ENCODE data around the gene NFATC2.
"Not testable (repeated sequence)": the region's sequence is repeated elsewhere in the genome, so short reads cannot be mapped to it uniquely, and the experiment has no call there.

The NFATC2 gene

GRCh38 chr20:51566594-51566993 lies 24.1 kb upstream of the NFATC2 start:
- DNase-seq: no peak

- no peak for DNase-seq
These were observed 23.0 kb upstream of the NFATC2 start for GRCh38 chr20:51565298-51566144.

DNA sequence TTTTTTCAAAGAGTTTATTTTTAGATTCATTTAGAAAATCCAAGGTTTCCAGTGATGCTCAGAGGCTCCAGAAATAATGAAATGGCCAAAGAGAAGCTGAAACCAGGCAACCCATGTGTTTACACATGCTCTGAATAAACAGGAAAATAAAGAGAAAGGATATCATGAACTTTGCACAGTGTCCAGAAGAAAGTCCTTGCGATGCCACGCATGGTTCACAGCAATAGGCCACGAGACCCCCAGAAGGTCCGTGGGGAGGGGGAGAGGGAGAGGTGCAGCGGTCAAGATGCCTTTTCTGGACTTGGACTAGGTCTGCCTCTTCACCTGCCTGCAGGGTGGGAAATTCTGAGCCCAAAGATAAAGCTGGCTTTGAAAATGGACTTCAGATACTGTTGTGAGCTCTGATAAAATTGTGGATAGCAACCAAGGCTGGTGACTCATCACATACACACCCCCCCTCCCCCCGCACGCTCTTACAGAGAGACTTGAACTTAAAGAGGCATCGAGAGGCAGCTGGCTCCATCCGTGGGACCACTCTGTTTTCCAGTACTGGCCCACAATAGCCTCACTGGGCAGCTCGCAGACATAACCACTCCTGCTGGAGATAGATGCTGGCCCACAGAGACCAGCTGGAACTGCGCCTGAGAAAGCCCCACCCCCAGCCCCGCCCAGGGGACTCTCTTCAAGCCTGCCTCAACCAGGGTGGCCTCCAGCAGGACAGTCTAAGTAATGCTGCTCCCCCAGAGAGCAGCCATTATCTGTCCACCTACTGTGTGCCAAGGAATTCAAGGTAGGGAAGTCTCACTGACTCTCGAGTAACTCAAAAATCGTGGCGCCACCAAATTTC lies 21.2 kb upstream of the NFATC2 start:
- DNase-seq: peak in 1 of 2 experiments; percentile 26

- DNase-seq: no peak
These were observed 20.6 kb upstream of the NFATC2 start for GRCh38 chr20:51563174-51563485.

DNA sequence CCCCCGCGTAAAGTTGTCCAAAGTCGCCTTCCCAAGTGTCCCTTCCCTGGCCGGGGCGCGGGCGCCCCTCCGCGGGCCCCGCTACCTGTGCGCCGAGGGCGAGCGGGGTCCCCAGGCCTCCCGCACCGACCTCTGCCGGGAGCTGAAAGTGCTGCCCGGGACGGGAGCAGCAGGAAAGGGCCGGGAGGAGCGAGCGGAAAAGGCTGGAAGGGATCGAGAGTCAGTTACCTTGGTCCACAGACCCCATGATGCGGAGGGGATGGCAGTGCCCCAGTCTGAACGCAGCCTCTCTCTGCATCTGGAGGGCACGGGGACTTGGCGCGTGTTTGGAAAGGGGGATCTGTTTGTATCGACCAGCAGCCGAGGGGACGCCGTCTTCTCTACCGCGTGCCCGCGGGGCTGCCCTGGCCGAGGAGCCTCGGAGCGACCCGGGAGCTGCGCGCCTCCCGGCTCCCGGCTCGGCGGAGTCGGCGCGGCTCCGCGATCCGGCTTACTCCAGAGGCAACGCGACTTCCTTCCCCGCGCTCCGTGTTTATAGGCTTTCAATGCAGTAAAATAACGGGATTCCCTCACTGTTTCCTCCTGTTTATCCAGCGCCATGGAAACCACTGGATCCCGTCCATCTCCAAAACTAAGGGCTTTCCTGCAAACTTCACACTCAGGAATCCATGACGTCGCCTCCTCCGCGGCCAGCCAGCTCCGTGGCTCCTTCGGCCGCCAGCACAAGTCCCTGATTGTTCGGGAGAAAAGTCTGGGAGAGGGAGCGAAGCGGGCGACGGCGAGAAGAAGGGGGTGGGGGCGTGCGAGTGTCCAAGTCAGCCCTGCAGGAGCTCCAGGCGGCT lies 20.0 kb upstream of the NFATC2 start:
- peak in 1 of 2 experiments; percentile 25 for DNase-seq

- no peak for DNase-seq
These were observed 19.5 kb upstream of the NFATC2 start for GRCh38 chr20:51562027-51562331.

- no peak for DNase-seq
These were observed 18.2 kb upstream of the NFATC2 start for GRCh38 chr20:51560550-51561307.

- no peak for DNase-seq
These were observed 17.5 kb upstream of the NFATC2 start for GRCh38 chr20:51560042-51560441.

DNA sequence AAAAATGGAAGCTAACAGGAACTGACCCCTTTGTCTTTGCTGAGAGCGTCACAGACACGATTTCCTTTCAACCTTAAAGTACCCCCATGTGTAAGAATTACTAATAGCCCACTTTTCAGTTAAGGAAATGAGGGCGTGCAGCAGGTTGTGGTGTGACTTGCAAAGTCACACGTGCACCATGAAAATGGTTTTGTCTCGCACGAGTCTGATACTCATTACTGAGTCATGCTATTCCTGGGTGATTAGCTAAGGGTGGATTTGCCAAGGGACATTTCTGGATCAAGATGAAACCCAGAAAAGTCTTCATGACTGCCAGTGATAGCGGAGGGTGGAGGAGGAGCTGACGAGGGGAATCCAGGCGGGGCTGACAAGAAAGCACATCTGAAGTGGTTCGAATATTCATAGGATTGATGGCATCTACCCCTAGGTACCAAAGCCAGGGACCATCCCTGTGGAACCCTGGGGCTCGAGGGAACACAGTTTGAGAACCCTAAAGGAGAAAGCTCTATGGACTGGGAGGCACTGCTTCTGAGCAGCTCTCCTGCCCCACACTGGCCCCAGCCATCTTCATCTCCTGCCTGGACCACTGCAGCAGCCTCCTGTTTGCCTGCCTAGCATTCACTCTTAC lies 12.1 kb upstream of the NFATC2 start:
- DNase-seq: no peak

GRCh38 chr20:51553897-51554486 lies 11.5 kb upstream of the NFATC2 start:
- no peak for DNase-seq

DNA sequence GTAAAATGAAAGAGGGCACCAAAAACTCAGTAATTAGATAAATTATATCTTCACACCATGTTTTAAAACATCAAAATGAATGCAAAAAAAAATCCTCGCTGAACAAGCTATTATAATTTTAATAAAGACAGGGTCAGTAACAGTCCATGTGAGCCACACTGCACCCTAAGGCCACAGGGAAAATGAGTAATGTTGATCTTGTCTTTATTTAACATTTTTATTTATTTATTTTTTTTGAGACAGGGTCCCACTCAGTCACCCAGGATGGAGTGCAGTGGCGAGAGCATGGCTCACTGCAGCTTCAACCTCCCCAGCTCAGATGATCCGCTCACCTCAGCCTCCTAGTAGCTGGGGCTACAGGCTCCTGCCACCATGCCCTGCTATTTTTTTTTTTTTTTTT lies 8.7 kb upstream of the NFATC2 start:
- DNase-seq: no peak

DNA sequence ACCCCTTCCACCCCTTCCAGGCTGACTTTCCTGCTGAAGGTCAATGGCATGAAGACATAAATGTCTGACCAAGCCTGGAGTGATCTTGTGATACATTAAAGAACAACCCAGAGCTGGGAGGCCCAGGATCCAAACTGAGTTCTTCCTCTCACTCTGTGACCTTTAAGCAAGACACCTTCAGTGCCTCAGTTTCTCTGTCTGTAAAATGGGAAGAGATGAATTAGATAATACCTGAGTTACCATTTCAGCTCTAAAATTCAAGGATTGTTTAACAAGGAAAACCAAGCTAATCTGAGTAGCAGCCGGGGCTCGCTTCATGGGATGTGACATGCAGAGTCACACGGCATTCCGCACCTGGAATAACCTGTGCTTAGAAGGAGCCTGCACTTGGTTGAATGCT lies 7.0 kb upstream of the NFATC2 start:
- no peak for DNase-seq

- DNase-seq: no peak
These were observed 5.4 kb upstream of the NFATC2 start for GRCh38 chr20:51547951-51548350.

- DNase-seq: no peak
These were observed 3.0 kb upstream of the NFATC2 start for GRCh38 chr20:51545515-51545914.

GRCh38 chr20:51543422-51543788 lies 886 bp upstream of the NFATC2 start:
- DNase-seq: no peak

DNA sequence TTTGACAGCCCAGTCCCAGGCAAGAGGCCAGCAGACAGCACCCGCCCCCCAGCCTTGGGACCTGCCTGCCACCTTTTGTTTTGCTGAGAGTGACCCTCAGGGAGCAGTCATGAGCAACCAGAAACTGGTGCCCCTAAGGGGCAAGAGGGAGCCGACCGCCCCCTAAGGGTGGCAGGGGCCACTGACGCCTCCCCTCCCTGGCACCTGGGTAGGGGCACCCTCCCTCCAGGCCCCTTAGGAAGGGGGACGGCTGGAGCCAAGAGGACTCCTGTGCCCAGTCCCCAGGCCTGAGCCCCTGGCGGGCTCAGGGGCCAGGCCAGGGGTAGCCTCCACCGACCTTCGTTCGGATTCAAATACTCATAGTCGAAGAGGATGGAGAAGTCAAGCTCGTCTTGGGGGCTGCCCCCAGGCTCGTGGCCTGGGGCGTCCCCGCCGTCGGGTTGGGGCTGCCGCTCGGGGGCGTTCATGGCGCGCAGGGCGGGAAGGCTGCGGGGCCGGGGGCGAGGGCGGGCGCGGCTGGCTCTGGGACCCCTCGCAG lies 417 bp downstream of the NFATC2 start:
- DNase-seq: no peak

DNA sequence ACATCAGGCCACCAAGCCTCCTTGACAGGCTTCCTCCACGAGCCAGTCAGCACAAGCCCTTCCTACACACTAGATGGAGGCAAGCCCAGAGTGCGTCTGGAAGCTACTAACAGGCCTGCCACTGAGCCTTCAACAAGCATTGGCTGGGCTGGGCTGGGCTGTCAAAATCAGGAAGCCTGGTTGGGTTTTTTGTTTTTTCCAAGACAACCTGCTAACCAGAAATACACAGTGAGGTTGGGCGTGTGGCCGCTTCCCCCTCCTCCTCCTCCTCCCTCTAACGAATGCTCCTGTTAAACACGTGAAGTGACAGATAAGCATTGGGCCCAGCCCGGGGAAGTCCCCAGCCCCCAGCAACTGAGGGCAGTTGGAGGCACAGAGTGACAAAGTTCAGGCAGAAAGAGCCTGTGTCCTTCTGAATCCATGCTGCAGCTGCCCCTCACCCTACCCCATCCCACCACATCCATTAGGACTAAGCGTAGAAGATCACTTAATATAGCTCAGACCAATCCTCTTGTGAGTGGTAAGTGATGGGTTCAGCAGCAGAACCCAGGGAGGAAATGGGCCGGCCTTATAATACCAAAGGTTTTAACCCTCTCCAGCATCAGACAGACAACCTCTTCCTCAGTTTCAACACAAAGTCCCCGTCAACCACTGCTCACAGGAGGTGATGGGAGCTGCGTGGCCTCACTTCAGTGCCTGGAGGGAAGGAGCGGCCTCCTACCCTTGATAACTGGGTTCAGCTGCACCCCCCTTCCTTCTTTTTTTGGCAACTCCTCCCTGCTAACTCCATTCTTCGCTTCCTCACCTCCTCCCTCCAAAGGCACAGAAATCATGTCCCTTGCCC lies 1.1 kb downstream of the NFATC2 start:
- no peak for DNase-seq

DNA sequence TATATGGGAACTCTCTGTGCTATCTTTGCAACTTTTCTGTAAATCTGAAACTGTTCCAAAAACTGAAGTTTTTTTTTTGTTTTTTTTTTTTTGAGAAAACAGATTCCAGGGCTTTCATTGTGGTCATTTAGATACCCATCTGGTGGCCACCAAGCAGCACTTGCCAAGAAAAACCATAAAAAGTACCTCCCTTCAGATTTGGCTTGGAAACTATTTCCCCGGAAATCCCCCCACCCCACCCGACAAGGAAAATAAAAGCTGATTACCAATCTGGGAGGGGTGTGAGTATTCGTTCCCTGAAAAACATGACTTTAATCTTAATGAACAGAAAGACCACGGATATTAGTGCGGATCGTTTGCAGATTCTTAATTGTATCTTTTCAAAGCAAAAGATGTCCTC lies 1.9 kb downstream of the NFATC2 start:
- no peak for DNase-seq

DNA sequence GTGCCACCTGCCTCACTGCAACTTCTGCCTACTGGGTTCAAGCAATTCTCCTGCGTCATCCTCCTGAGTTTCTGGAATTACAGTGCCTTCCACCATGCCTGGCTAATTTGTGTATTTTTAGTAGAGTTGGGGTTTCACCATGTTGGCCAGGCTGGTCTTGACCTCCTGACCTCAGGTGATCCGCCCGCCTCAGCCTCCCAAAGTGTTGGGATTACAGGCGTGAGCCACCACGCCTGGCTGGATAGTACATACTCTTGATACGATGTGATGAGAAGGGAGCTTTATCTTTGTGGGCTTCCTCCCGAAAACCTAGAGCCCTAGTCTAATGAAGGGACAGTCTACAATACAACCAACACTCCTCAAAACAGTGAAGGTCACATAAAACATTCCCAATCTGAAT lies 2.4 kb downstream of the NFATC2 start:
- not testable (repeated sequence) for DNase-seq

Measured in NCI-H446 (cell line).